HEK293 (cell line): ENCODE data around the gene KRTCAP2.

Experiments used
- BCL11A ChIP-seq: fragments of 450-650 bp; formaldehyde crosslinking; IDR thresholded peaks from 2 replicates; pipeline ENCODE4 v1.5.1; 2016; ENCODE audit warnings: low read depth, missing biosample characterization, missing genetic modification characterization
- EGR2 ChIP-seq: fragments of 450-650 bp; formaldehyde crosslinking; IDR thresholded peaks from 2 replicates; pipeline ENCODE4 v1.5.1; 2016; ENCODE audit warnings: low read depth, missing biosample characterization, missing genetic modification characterization
- IKZF3 ChIP-seq: fragments of 450-650 bp; IDR thresholded peaks from 2 replicates; pipeline ENCODE4 v1.5.0; 2018; ENCODE audit warnings: missing biosample characterization, mild to moderate bottlenecking, missing genetic modification characterization, moderate library complexity
- KLF10 ChIP-seq: fragments of 450-650 bp; IDR thresholded peaks from 2 replicates; pipeline ENCODE4 v1.5.1; 2018; ENCODE audit warnings: missing biosample characterization, mild to moderate bottlenecking, missing genetic modification characterization
- KLF17 ChIP-seq: fragments of 450-650 bp; formaldehyde crosslinking; IDR thresholded peaks from 2 replicates; pipeline ENCODE4 v1.5.1; 2016; ENCODE audit warnings: missing biosample characterization, missing genetic modification characterization
- MYNN ChIP-seq: fragments of 450-650 bp; formaldehyde crosslinking; IDR thresholded peaks from 2 replicates; pipeline ENCODE4 v1.5.1; 2016; ENCODE audit warnings: missing biosample characterization, missing genetic modification characterization, borderline replicate concordance
- PRDM2 ChIP-seq: fragments of 450-650 bp; formaldehyde crosslinking; IDR thresholded peaks from 2 replicates; pipeline ENCODE4 v1.5.1; 2016; ENCODE audit warnings: missing biosample characterization, missing genetic modification characterization, borderline replicate concordance
- REST ChIP-seq: fragments of 450-650 bp; formaldehyde crosslinking; IDR thresholded peaks from 2 replicates; pipeline ENCODE4 v1.5.1; 2016; ENCODE audit warnings: missing biosample characterization, missing genetic modification characterization
- YY1 ChIP-seq: fragments of 450-650 bp; formaldehyde crosslinking; IDR thresholded peaks from 2 replicates; pipeline ENCODE4 v1.5.1; 2018; ENCODE audit warnings: missing biosample characterization, missing genetic modification characterization
- ZBTB26 ChIP-seq: fragments of 450-650 bp; formaldehyde crosslinking; optimal IDR thresholded peaks from 2 replicates; pipeline ENCODE3; 2016; ENCODE audit warnings: missing biosample characterization, mild to moderate bottlenecking, missing genetic modification characterization
- ZEB2 ChIP-seq: fragments of 450-650 bp; formaldehyde crosslinking; IDR thresholded peaks from 2 replicates; pipeline ENCODE4 v1.5.1; 2016; ENCODE audit warnings: missing biosample characterization, missing genetic modification characterization
- ZNF155 ChIP-seq: fragments of 450-650 bp; formaldehyde crosslinking; IDR thresholded peaks from 2 replicates; pipeline ENCODE4 v1.5.1; 2016; ENCODE audit warnings: missing biosample characterization, missing genetic modification characterization
- ZNF16 ChIP-seq: fragments of 450-650 bp; formaldehyde crosslinking; IDR thresholded peaks from 2 replicates; pipeline ENCODE4 v1.5.1; 2016; ENCODE audit warnings: low read depth, missing biosample characterization, missing genetic modification characterization
- ZNF221 ChIP-seq: fragments of 450-650 bp; formaldehyde crosslinking; IDR thresholded peaks from 2 replicates; pipeline ENCODE4 v1.5.1; 2017; ENCODE audit warnings: missing biosample characterization, missing genetic modification characterization, borderline replicate concordance
- ZNF239 ChIP-seq: fragments of 450-650 bp; formaldehyde crosslinking; IDR thresholded peaks from 2 replicates; pipeline ENCODE4 v1.5.1; 2016; ENCODE audit warnings: missing biosample characterization, missing genetic modification characterization
- ZNF280C ChIP-seq: fragments of 450-650 bp; formaldehyde crosslinking; IDR thresholded peaks from 2 replicates; pipeline ENCODE4 v1.5.1; 2016; ENCODE audit warnings: missing biosample characterization, missing genetic modification characterization
- ZNF335 ChIP-seq: fragments of 450-650 bp; formaldehyde crosslinking; conservative IDR thresholded peaks from 2 replicates; pipeline ENCODE4 v1.5.1; 2016; ENCODE audit warnings: missing biosample characterization, missing genetic modification characterization
- ZNF341 ChIP-seq: fragments of 450-650 bp; formaldehyde crosslinking; IDR thresholded peaks from 2 replicates; pipeline ENCODE4; 2016; ENCODE audit warnings: low read depth, missing biosample characterization, missing genetic modification characterization
- ZNF596 ChIP-seq: fragments of 450-650 bp; IDR thresholded peaks from 2 replicates; pipeline ENCODE4 v1.5.0; 2018; ENCODE audit warnings: missing biosample characterization, mild to moderate bottlenecking, missing genetic modification characterization, moderate library complexity
- ZNF654 ChIP-seq: fragments of 450-650 bp; formaldehyde crosslinking; IDR thresholded peaks from 2 replicates; pipeline ENCODE4 v1.5.1; 2016; ENCODE audit warnings: low read depth, missing biosample characterization, missing genetic modification characterization
- ZNF692 ChIP-seq: fragments of 450-650 bp; formaldehyde crosslinking; IDR thresholded peaks from 2 replicates; pipeline ENCODE4 v1.5.1; 2016; ENCODE audit warnings: missing biosample characterization, missing genetic modification characterization
- ZNF785 ChIP-seq: fragments of 450-650 bp; formaldehyde crosslinking; IDR thresholded peaks from 2 replicates; pipeline ENCODE4 v1.5.1; 2016; ENCODE audit warnings: missing biosample characterization, missing genetic modification characterization

Gene KRTCAP2

GRCh38 chr1:155127105-155127966 lies 45.8 kb downstream of the KRTCAP2 start, which contains the start of gene EFNA1 (continued):
- TF ChIP-seq ZNF654 (tag by site-specific recombination) (no peak), ZNF692 (tag by site-specific recombination) (0 out of 2 replicates have a peak, but pooled peaks have one; percentile 8), IKZF3 (tag by site-specific recombination) (peak; percentile 64), BCL11A (peak; percentile 77; the same call in 1 of the 2 replicates), EGR2 (tag by site-specific recombination) (peak; percentile 89), ZNF239 (tag by site-specific recombination) (no peak), ZNF280C (no peak), MYNN (tag by site-specific recombination) (no peak; the same call in 1 of the 2 replicates), ZEB2 (tag by site-specific recombination) (peak; percentile 79), ZNF341 (no peak), KLF17 (peak; percentile 98), ZBTB26 (peak; percentile 96), ZNF221 (tag by site-specific recombination) (no peak), ZNF335 (tag by site-specific recombination) (peak; percentile 13), ZNF596 (tag by site-specific recombination) (0 out of 2 replicates have a peak, but pooled peaks have one; percentile 16), KLF10 (tag by site-specific recombination) (peak; percentile 9; the same call in 1 of the 2 replicates), ZNF155 (no peak), REST (tag by site-specific recombination) (peak; percentile 42; the same call in 1 of the 2 replicates), ZNF16 (no peak), YY1 (tag by site-specific recombination) (no peak), PRDM2 (tag by site-specific recombination) (no peak), ZNF785 (tag by site-specific recombination) (no peak; the same call in none of the 2 replicates)
